ENCODE results near the gene FOXA2.

FOXA2 gene

DNA sequence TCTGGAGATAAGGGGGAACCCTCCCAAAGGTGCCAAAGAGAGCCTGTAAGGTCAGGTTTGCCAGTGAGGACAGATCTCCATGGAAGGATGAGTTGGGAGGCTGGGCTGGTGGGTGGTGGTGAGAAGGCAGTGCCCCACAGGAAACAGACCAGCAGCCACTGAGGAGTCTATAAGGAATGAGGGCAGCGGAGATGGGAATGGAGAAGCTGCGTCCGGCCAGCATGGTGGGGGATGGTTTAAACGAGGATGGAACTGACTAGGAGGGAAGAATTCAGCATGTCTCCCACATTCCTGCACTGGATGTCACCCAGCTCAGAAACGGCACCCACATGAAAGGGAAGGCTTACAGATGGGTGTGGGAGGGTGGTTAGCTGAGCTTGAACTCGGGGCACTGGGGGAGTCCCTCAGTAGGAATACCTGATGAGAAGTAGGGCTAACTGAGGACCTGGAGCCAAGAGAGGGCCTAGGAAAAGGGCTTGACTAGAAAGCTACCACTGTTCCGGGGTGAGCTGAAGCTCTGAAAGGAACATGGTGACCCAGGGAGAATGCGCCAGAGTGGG, 53.2 kb downstream of the FOXA2 start:
- no peak for DNase-seq
- TF ChIP-seq GATA1 (IDR thresholded peaks at IDR 0.05; ENCODE audit: low read depth, low read length) (no peak), POLR2A (IDR thresholded peaks at IDR 0.05; ENCODE audit: low read length) (no peak)

Data from erythroblast (primary cell).